GM19372 (cell line): ENCODE results near the gene NT5C3B.
"Not testable (repeated sequence)": the region's sequence is repeated elsewhere in the genome, so short reads cannot be mapped to it uniquely, and the experiment has no call there.

ENCODE experiments used
- ATAC-seq: cut with Tn5 transposase; IDR thresholded peaks from one replicate; pipeline ENCODE4 v1.9.1; 2021; ENCODE audit warnings: mild to moderate bottlenecking, low read depth, moderate library complexity; ENCODE audit not compliant: unreplicated experiment

Gene NT5C3B

DNA sequence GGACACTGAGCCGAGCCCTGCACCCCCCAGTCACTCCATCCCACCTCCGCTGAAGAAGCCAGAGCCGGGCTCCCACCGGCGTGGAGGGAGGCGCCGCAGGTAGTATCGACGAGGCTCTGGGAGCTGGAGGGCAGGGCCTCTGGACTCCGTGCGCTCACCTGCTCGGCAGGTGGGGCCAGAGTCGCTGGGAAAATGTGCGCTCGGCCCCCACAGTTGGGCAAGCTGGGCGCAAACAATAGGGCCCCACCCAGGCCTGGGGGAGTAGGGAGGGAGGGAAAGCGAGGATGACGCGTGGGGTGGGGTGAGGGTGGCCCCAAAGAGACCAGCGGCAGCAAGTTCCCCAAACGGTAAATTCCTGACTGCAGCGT, 50.2 kb downstream of the NT5C3B start:
- ATAC-seq = no peak

DNA sequence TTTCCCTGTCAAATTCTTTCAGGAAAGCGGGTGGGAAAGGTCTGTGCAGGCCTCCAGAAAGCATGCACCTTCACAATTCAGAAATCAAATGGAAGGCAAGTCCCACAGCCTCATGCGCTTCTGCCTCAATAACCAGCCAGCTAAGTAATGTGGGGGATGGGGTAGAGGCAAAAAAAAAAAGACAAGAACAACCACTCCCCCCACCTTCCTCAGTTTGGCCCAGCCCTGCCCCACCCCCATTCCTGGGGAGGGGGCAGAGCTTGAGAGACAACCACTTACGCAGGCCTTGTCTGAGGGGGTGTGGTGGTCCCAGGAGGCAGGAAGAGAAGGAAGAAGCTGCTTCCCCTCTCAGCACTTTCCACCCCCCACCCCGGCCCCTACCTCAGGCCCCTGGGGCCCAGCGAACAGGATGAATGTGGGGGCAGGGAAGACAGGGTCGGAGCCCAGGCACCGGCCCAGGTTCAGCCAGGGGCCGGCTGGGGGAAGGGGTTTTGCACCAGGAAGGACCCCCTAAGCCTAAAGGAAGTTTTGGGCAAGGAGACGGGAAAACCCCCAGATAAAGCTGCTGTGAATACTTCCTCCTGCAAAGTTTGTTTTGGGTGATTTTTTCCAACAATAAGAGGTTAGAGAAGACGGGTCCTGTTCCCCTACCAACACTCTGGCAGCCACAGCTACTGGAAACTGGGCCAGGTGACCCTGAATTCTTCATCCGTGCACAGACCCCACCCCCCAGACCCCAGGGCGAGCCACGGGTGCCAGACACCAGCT, 50.8 kb downstream of the NT5C3B start:
- no peak for ATAC-seq

DNA sequence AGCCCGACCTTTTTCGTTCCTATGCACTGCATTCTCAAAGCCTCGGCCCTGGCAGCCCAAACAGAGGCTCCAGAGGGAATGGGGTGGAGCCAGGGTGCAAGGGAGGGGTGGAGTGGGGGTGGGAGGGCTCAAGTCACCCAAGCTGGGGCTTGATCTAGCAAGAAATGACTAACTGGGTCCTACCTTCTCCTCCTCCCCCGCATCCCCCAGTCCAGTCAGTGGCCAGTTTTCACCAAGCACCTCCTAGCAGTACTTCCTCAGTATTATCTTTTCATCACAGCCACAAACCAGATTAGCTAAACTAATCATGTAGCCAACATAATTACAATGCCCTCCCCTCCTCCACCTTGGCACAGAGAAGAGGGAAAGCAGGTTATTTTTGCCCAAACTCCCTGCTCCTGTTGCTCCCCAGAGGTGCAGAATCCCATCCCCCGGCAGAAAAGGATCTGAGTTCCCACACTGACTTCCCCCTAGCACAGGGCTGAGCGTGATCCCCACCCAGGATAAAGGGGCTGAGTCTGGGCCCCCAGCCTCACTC, 51.8 kb downstream of the NT5C3B start:
- ATAC-seq = no peak

DNA sequence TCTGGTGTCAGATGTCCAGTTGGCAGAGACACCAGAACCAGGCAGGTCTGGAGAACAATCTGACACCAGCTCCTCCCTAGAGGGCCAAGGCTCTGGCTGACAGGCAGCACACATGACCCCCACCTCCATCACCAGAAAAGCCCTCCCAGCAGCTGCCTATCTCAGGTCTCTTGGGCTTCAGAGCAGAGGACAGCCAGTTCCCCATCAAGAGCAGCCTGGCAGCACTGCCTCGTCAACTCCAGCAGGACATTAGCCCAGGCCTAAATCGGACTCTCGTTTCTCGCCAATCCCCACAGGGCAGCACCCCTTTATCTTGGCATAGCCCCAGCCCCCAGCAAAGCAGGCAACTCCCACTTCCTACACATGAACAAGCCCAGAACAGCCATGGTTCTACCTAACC, 53.9 kb downstream of the NT5C3B start:
- ATAC-seq = no peak

DNA sequence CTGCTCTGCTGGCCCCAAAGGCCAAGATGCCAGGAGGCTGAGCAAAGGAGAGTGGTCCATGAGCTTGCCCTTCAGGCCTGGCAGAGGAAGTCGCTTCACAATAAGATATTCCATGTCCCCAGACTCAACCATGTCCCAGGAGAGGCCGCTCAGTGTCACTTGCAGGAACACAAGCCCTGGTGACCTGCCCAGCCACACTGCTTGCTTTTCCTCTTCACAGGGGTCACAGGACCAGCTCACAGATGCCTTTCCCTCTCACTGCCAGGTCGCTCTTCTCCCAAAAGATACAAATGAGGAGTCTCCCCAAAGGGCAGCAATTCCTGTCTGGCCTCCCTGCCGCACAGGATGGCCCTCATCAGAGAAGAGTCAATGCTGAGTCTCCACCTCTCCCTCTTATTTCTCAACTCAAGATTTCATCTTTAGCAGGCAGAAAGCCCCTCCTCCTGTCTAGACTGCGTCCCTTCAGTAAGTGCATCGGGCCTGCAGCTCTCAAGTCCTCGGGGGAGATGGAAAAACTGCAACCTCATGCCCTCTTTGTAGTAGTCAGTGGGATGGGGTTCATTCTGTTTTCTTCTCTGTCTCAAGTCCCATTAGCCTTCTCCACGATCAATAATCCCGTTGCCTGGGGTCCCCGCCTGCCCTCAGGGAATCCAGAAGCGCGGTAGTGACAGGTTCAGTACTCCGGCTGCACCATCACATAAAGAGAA, 54.5 kb downstream of the NT5C3B start:
- no peak for ATAC-seq

DNA sequence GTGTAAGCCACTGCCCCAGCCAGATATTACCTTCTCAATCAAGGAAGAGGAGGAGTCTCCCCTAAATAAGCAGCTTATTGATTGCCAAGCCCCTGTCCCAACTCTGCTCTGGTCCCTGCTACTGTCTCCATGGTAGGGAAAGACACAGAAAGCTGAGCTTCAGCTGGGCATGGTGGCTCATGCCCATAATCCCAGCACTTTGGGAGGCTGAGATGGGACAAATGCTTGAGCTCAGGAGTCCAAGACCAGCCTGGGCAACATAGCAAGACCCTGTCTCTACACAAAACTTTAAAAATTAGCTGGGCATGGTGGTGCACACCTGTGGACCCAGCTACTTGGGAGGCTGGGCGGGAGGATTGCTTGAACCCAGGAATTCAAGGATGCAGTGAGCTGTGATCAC, 56.1 kb downstream of the NT5C3B start:
- no peak for ATAC-seq

DNA sequence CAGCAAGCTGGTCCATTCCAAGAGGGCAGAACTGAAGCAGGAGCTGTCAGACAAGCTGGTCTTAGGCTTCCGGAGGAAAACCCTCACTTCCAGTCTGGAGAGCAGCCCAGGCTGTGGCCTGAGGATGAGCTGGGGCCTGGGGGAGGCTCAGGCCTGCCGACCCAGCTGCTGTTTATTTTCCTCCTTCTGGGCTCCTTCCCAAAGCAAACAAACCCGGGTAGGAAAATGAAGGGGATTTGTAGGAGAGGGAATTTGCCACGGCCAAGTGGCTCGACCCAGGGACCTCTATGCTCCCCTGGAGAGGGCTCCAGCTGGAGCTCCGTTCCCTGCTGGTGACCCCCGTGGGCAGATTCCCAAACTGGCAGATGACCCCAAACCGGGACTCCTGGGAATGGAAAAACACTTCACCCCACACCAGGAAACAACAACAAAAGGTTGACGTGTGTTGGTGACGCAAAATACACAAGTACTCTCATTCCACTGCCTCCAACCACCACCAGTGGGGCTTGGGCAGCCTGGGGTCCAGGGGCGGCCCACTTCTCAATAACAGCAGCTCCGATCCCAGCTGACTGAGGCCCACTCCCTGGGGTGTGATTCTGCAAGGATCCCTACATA, 58.4 kb downstream of the NT5C3B start:
- ATAC-seq = no peak

DNA sequence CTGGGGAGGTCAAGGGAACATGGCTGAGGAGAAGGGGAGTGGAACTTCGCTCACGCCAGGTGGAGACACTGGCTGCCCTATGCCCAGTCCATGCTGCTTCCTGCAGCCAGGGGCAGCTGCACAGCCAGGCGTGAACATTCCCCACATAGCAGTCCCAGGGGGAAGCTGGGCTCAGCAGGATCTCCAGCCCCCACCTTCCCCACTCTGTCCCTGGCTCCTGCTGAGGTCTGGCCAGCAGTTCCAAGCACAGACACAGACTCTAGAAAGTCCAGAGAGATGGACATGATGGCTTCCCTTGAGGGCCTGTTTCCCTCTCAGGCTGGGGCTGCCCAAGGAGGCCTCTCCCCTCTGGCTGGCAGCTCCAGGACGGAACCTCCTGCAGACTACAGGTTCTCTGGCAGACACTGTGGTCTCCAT, 58.9 kb downstream of the NT5C3B start:
- no peak for ATAC-seq

DNA sequence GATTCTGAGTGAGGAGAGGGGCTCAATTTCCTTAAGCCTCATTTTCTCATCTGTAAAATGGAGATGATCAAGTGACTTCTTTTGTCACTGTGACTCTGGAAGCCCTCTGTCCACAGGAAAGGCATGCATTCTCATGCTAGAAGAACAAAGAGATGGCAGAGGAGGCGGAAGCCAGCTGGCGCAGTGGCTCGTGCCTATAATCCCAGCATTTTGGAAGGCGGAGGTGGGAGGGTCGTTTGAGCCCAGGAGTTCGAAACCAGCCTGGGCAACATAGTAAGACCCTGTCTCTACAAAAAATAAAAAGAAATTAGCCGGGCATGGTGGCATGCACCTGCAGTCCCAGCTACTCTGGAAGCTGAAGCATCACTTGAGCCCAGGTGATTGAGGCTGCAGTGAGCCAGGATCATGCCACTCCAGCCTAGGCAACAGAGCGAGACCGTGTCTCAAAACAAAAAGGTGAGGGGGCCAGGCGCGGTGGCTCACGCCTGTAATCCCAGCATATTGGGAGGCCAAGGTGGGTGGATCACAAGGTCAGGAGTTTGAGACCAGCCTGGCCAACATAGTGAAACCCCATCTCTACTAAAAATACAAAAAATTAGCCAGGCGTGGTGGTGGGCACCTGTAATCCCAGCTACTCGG, 59.7 kb downstream of the NT5C3B start:
- ATAC-seq = not testable (repeated sequence)

DNA sequence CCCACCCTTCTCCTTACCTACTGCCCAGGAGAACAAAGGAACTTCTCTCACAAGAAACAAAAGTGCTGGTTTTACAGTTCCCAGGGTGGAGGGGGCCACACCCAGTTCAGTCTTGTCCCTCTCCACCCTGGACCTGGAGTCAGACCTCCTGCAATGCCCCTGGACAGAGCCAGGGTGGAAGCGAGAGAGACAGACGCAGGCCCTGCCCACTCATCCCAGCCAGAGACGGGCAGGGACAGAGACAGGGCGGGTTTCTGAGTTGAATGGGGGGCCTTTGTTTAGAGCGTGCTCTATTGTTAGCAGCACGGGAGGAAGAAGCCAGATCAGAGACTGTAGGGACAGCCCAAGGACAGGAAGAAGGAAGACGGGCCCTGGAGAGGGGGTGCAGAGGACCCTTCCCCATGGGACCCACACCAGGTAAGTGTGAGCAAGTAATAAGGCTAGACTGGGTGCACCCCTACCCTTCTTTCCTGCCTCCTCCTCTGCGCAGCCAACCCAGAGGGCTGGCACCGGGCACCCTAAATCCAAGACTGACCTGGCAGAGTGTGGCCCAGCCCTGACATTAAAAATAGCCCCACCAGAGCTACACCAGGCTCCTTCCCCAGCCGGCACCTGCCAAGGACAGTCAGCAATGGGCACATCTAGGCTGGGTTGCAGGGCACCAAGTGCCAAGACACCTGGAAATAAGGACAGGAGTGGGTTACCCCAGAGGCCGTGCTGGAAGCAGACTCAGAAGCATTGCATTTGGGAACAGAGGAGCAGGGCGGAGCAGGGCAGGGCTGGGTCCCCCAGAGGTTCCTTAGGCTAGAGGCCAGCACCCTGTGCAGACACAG, 60.4 kb downstream of the NT5C3B start:
- no peak for ATAC-seq
